Adrenal gland (tissue), 5 donors: Measurements from ENCODE around the gene ASB2.

Source experiments
- POLR2A ChIP-seq, 2 donors: fragments of 450-650 bp; IDR thresholded peaks; one replicate each; pipeline ENCODE4 v1.6.1; 2017; ENCODE audit warnings: antibody characterized with exemption in 2 of 2, mild to moderate bottlenecking in 2 of 2, moderate library complexity in 1 of 2
- TF ChIP-seq, protein P1 (sequence below), 6 experiments: fragments of 450-650 bp in 4 of 6; fragments of 200-600 bp in 2 of 6; sonication (generic) in 1 of 6; IDR thresholded peaks; 1 replicate in 5 of 6; 2 replicates in 1 of 6; pipeline versions ENCODE4 v1.5.1 to v1.8.0; 2016 to 2021; ENCODE audit warnings: antibody characterized with exemption in 6 of 6, mild to moderate bottlenecking in 2 of 6, moderate library complexity in 1 of 6
- donor health status: DM: no; HTN: no; CAD: no.

- TF ChIP-seq, protein P1, sequence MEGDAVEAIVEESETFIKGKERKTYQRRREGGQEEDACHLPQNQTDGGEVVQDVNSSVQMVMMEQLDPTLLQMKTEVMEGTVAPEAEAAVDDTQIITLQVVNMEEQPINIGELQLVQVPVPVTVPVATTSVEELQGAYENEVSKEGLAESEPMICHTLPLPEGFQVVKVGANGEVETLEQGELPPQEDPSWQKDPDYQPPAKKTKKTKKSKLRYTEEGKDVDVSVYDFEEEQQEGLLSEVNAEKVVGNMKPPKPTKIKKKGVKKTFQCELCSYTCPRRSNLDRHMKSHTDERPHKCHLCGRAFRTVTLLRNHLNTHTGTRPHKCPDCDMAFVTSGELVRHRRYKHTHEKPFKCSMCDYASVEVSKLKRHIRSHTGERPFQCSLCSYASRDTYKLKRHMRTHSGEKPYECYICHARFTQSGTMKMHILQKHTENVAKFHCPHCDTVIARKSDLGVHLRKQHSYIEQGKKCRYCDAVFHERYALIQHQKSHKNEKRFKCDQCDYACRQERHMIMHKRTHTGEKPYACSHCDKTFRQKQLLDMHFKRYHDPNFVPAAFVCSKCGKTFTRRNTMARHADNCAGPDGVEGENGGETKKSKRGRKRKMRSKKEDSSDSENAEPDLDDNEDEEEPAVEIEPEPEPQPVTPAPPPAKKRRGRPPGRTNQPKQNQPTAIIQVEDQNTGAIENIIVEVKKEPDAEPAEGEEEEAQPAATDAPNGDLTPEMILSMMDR (IDR thresholded peaks at IDR 0.05), result no peak
- no peak for TF ChIP-seq POLR2A (IDR thresholded peaks at IDR 0.05)
Observed at GRCh38 chr14:94004015-94004414, 27.6 kb upstream of the ASB2 start.
